Retinal pigment epithelial cell (primary cell): ENCODE measurements around the gene GMCL1.
A peak's percentile ranks its signal among the peaks of the same experiment; 100 is the strongest.

ENCODE experiments used
- DNase-seq: peaks from one replicate; pipeline ENCODE4 v3.0.0-alpha.2; 2010; ENCODE audit warnings: low read depth
- H3K4me3 ChIP-seq: 2 replicates; pipeline ENCODE4 v1.5.1; 2011; ENCODE audit warnings: mild to moderate bottlenecking, low read length, control low read depth, moderate library complexity
- CTCF ChIP-seq: conservative IDR thresholded peaks from 2 replicates; pipeline ENCODE4 v1.5.1; 2011; ENCODE audit warnings: low read depth, low read length, control low read depth, inconsistent platforms

Gene GMCL1

GRCh38 chr2:69914950-69915945, 85.8 kb downstream of the GMCL1 start, which contains the start of gene MXD1:
TSS of gene MXD1 (plus strand) at chr2:69915109. CDS start at chr2:69915331, 222 bp downstream.
- peak within 1 kb of the TSS; percentile 72 for H3K4me3 ChIP-seq
- DNase-seq = no peak
- TF ChIP-seq CTCF = no peak

GRCh38 chr2:69916106-69916505, 86.6 kb downstream of the GMCL1 start:
- H3K4me3 ChIP-seq = peak overlapping the region; percentile 72
- no peak for DNase-seq
- no peak for TF ChIP-seq CTCF

- H3K4me3 ChIP-seq = no peak overlapping the region
- no peak for TF ChIP-seq CTCF
- peak; percentile 60 for DNase-seq
These were observed 88.4 kb downstream of the GMCL1 start for GRCh38 chr2:69917852-69918251.

- no peak for DNase-seq
- TF ChIP-seq CTCF = no peak
- H3K4me3 ChIP-seq = no peak overlapping the region
These were observed 88.9 kb downstream of the GMCL1 start for GRCh38 chr2:69918401-69918800.

GRCh38 chr2:69923116-69923515, 93.7 kb downstream of the GMCL1 start:
- no peak overlapping the region for H3K4me3 ChIP-seq
- TF ChIP-seq CTCF = no peak
- no peak for DNase-seq

- no peak for TF ChIP-seq CTCF
- DNase-seq = no peak
- no peak overlapping the region for H3K4me3 ChIP-seq
These were observed 97.5 kb downstream of the GMCL1 start for GRCh38 chr2:69926849-69927515.
